Subcutaneous adipose tissue (tissue), 4 donors: ENCODE results near the gene ZNF718. TPM values are rescaled to one million over a fixed set of nuclear protein-coding genes. Genes with fewer than 3 reads are reported as not detected.

Experiments
- total RNA-seq, 4 donors: library from RNA; depleted of rRNA; stranded (reverse); fragments of >200 nt; gene quantifications; one replicate each; pipeline ENCODE4 v1.1.0, GENCODE V29; 2016
- TF ChIP-seq, protein P1 (sequence below): fragments of 450-650 bp; IDR thresholded peaks from one replicate; pipeline ENCODE4 v1.5.1; 2016; ENCODE audit warnings: low read depth, mild to moderate bottlenecking, control low read depth, antibody characterized with exemption, moderate library complexity

ZNF718 gene
- total RNA-seq, 4 donors from 2014 or later: 6.4 to 7.2 (median 6.9) TPM

DNA sequence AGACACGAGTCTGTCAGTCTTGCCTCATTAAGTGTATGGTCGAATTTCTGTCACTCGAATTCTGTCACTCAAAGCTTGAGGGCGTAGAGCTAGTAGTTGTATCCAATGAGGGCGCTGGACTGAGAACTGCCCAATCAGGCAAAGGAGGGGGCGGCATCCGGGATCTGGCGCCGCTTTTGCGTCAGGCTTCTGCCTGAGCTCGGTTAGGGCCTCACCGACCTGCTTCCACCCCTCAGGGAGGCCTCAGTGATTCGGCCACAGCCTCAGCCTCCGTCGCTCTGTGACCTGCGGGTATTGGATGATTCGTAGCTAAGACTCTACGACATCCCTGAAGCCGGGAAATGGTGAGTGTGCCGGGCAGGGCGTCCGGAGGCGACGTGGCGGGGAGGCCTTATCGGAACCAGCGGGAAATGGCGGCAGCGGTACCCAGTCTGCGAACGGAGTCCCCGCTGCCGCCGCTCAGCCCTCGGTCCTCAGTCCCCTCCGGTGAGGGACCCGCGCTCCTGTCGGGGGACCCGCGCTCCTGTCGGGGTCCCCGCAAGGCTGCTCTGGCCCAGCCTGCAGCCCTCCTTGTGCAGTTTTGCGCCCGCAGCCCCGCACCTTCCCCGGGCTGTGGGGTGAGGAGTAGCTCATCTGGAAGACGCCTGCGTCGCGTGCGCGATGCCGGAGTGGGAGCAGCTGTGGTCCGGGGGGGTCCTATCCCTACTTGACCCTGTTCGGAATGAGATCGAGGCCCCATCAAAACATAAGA is 88.3 kb downstream of the ZNF718 start:
- TF ChIP-seq, protein P1, sequence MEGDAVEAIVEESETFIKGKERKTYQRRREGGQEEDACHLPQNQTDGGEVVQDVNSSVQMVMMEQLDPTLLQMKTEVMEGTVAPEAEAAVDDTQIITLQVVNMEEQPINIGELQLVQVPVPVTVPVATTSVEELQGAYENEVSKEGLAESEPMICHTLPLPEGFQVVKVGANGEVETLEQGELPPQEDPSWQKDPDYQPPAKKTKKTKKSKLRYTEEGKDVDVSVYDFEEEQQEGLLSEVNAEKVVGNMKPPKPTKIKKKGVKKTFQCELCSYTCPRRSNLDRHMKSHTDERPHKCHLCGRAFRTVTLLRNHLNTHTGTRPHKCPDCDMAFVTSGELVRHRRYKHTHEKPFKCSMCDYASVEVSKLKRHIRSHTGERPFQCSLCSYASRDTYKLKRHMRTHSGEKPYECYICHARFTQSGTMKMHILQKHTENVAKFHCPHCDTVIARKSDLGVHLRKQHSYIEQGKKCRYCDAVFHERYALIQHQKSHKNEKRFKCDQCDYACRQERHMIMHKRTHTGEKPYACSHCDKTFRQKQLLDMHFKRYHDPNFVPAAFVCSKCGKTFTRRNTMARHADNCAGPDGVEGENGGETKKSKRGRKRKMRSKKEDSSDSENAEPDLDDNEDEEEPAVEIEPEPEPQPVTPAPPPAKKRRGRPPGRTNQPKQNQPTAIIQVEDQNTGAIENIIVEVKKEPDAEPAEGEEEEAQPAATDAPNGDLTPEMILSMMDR: no peak

Other genes with a start within 250 kb of the ZNF718 start
- gene ZNF595, start 71.2 kb upstream of the ZNF718 start, total RNA-seq: 10 to 100 TPM; 19.6 to 30.4 (median 25.3) TPM
- gene ZNF732, start 181.0 kb downstream of the ZNF718 start, total RNA-seq: under 1 TPM in 1 of 4 donors, not detected in 3; 0.22 TPM
- 10 to 100 TPM; 18.5 to 32.4 (median 24.6) TPM for gene ZNF141, start 213.3 kb downstream of the ZNF718 start, total RNA-seq